HEK293T (cell line): Measurements from ENCODE around the gene FAM9C.

Source experiments
- CTCF ChIA-PET: fragments of 350-600 bp; formaldehyde crosslinking; extraction: SDS; loops from one replicate; lab custom pipeline; 2021; ENCODE audit warnings: antibody characterized with exemption, inconsistent platforms; lab: Yijun Ruan, JAX
- POLR2A ChIA-PET: fragments of 350-600 bp; formaldehyde crosslinking; extraction: SDS; loops from one replicate; lab custom pipeline; 2020; ENCODE audit warnings: antibody characterized with exemption, inconsistent platforms; lab: Yijun Ruan, JAX
- DNase-seq: peaks from one replicate; pipeline ENCODE4 v3.0.0; 2012; ENCODE audit warnings: mixed read lengths; ENCODE audit errors: extremely low spot score
- ARNT ChIP-seq: fragments of 450-650 bp; IDR thresholded peaks from 2 replicates; pipeline ENCODE4 v1.6.1; 2017; ENCODE audit warnings: mild to moderate bottlenecking
- BHLHE40 ChIP-seq: fragments of 450-650 bp; IDR thresholded peaks from 2 replicates; pipeline ENCODE4 v1.6.1; 2016; ENCODE audit warnings: mild to moderate bottlenecking, moderate library complexity, borderline replicate concordance
- CTBP1 ChIP-seq: fragments of 450-650 bp; IDR thresholded peaks from 2 replicates; pipeline ENCODE4 v1.6.1; 2016; ENCODE audit warnings: borderline replicate concordance
- ELF4 ChIP-seq: fragments of 450-650 bp; IDR thresholded peaks from 2 replicates; pipeline ENCODE4 v1.6.1; 2017; ENCODE audit warnings: antibody characterized with exemption
- FOXA1 ChIP-seq: fragments of 450-650 bp; IDR thresholded peaks from 2 replicates; pipeline ENCODE4 v1.6.1; 2016; ENCODE audit warnings: mild to moderate bottlenecking
- FOXK2 ChIP-seq: fragments of 450-650 bp; IDR thresholded peaks from 2 replicates; pipeline ENCODE4 v1.6.1; 2016; ENCODE audit warnings: mild to moderate bottlenecking
- FOXM1 ChIP-seq: fragments of 450-650 bp; IDR thresholded peaks from 2 replicates; pipeline ENCODE4 v1.6.1; 2017; ENCODE audit warnings: mild to moderate bottlenecking, borderline replicate concordance
- HDGF ChIP-seq: fragments of 450-650 bp; IDR thresholded peaks from 2 replicates; pipeline ENCODE4 v1.6.1; 2017; ENCODE audit warnings: antibody characterized with exemption, borderline replicate concordance
- L3MBTL2 ChIP-seq: fragments of 450-650 bp; conservative IDR thresholded peaks from 2 replicates; pipeline ENCODE4 v1.6.1; 2016; ENCODE audit warnings: mild to moderate bottlenecking
- LEF1 ChIP-seq: fragments of 450-650 bp; IDR thresholded peaks from 2 replicates; pipeline ENCODE4 v1.6.1; 2017; ENCODE audit warnings: mild to moderate bottlenecking, borderline replicate concordance
- NFRKB ChIP-seq: fragments of 450-650 bp; IDR thresholded peaks from 2 replicates; pipeline ENCODE4 v1.6.1; 2016; ENCODE audit warnings: mild to moderate bottlenecking, moderate library complexity
- PKNOX1 ChIP-seq: fragments of 450-650 bp; IDR thresholded peaks from 2 replicates; pipeline ENCODE4 v1.6.1; 2016
- SP1 ChIP-seq: fragments of 450-650 bp; IDR thresholded peaks from 2 replicates; pipeline ENCODE4 v1.6.1; 2017
- SUZ12 ChIP-seq: fragments of 450-650 bp; IDR thresholded peaks from 2 replicates; pipeline ENCODE4 v1.6.1; 2016; ENCODE audit warnings: mild to moderate bottlenecking
- TARDBP ChIP-seq: fragments of 450-650 bp; IDR thresholded peaks from 2 replicates; pipeline ENCODE4 v1.6.1; 2016
- ZNF384 ChIP-seq: fragments of 450-650 bp; IDR thresholded peaks from 2 replicates; pipeline ENCODE4 v1.6.1; 2016

The FAM9C gene

GRCh38 chrX:13051529-13052172, 7.2 kb upstream of the FAM9C start:
- no peak for DNase-seq
- ChIA-PET CTCF (no interaction called here), POLR2A (no interaction called here)
- TF ChIP-seq FOXK2 (no peak), ARNT (no peak), BHLHE40 (no peak), ELF4 (no peak), PKNOX1 (no peak), L3MBTL2 (no peak), TARDBP (no peak), ZNF384 (no peak), NFRKB (no peak), SP1 (no peak), CTBP1 (no peak), HDGF (no peak), FOXA1 (no peak)

DNA sequence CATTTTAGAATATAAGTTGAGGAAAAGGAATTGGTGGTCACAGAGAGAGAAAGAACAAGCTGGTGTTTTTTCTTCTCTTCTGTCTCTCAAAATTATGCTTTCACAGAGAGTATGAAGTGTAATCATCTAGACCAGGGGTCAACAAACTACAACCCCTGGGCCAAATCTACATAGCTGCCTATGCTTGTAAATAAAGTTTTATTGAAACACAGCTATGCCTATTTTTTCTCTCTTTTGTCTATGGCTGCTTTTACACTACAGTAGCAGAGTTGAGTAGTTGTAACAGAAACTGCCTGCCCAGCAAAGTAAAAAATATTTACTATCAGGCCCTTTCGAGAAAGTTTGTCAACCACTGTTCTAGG, 6.7 kb upstream of the FAM9C start:
- ChIA-PET CTCF (no interaction called here), POLR2A (no interaction called here)

GRCh38 chrX:13050151-13050550, 5.7 kb upstream of the FAM9C start:
- TF ChIP-seq FOXK2 = no peak
- TF ChIP-seq BHLHE40 = no peak
- no peak for TF ChIP-seq NFRKB
- no peak for TF ChIP-seq FOXA1
- TF ChIP-seq ELF4 = no peak
- no peak for TF ChIP-seq L3MBTL2
- TF ChIP-seq SP1 = no peak
- TF ChIP-seq CTBP1 = no peak
- TF ChIP-seq SUZ12 = no peak
- no peak for DNase-seq
- CTCF ChIA-PET = interaction anchor here (0.6 kb wide), 1 partner anchor 27 kb away, joined by 4 read pairs; no protein-coding TSS in a partner anchor
- POLR2A ChIA-PET = no interaction called here

More for the DNA sequence above, 6.7 kb upstream of the FAM9C start:
- TF ChIP-seq HDGF (no peak), L3MBTL2 (no peak), ZNF384 (no peak), BHLHE40 (no peak), FOXK2 (no peak), FOXM1 (no peak), CTBP1 (no peak), LEF1 (no peak), SUZ12 (no peak), NFRKB (no peak), ELF4 (no peak), FOXA1 (no peak), TARDBP (no peak)
- DNase-seq = no peak

DNA sequence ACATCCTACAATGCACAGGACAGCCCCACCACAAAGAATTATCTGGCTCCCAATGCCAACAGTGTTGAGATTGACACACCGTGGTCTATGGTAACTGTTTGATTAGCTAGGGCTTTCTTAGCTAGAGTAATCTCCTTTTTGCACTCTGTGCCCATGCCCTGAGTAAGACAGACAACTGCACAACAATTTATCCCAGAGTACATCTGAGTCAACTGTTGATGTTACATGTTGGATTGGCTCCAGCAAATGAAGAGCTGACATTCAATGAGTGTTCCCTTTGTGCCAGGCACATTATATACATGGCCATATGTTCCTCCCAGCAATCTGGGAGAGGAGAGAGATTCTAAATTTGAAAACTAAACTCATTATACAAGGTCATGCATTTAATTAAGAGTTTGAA, 3.9 kb upstream of the FAM9C start:
- TF ChIP-seq SP1 = no peak
- TF ChIP-seq L3MBTL2 = no peak
- no peak for TF ChIP-seq ZNF384
- no peak for TF ChIP-seq FOXM1
- ChIA-PET CTCF (no interaction called here), POLR2A (no interaction called here)
- no peak for DNase-seq

DNA sequence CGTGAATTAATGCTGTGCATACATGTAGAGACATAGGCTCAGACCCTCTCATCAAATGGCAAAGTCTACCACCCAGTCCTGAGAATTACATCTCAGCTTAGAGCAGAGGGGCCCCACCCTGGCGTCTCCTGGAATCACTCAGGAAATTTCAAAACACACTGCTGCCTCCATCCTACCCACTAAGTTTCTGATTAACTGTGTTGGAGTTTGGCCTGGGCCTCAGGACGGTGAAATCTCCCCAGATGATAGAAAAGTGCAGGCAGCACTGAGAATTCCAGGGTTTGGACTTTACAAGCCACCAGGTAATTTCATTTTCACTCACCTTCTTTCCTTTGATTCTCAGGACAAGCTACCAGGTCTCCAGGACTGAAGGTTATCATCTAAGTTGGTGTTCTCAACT, 3.3 kb upstream of the FAM9C start:
- POLR2A ChIA-PET = no interaction called here
- DNase-seq = no peak
- CTCF ChIA-PET = no interaction called here
- TF ChIP-seq BHLHE40 = no peak

DNA sequence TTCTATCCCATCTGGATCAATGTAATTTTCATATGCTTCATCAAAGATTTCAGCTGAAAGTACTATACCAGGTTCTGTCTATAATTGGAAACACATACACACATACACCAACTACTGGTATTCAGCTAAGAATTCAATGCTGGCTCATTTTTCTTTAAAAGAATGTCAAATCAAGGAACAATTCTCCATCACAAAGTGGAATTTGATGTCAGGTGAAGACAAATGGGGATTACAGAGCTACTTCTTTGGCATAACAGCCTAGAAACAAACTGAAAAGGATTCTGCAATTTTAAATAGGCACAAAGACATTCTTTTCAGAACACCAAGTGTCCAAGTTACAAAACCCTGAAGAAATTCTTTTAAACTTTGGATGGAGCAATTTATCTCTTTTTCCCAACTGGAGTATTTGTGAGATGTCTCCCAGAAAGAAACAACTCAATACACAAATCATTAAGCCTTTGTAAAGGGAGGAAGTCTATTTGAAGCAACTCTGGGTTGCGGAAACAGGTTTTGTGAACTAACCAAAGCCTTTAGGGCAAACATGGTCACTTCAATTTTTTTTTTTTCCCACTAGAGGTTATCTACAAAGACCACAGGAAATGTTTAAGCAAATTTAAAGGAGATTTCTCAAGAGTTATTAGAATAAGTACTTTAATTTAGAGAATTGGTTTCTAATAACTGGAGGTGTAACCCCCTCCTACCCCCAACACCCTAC, 1.9 kb upstream of the FAM9C start:
- ChIA-PET POLR2A (no interaction called here), CTCF (no interaction called here)
- no peak for DNase-seq
- TF ChIP-seq HDGF (no peak), TARDBP (no peak), PKNOX1 (no peak), SP1 (no peak), FOXK2 (no peak), L3MBTL2 (no peak), FOXA1 (no peak), LEF1 (no peak), SUZ12 (no peak), NFRKB (no peak), CTBP1 (no peak), ARNT (no peak), ELF4 (no peak)

DNA sequence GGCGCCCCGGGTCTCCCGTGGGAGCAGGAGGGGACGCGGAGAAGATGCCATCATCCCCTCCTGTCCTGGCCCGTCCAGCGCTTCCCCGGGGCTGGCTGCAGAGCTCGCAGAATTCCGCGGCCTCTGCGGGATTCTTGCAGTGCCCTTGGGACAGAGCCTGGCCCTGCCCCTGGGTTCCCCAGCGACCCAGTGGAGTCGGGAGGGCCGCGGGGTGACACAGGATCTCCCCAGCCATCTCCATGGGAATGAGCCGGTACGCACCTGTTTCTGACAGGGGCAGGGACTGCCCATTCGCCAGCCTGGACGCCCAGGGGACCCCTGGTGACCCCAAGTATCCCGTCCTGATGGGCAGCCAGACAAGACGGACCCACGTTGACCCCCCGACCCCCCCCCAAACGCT, 482 bp downstream of the FAM9C start:
- DNase-seq = no peak
- no peak for TF ChIP-seq LEF1
- ChIA-PET POLR2A (no interaction called here), CTCF (no interaction called here)

DNA sequence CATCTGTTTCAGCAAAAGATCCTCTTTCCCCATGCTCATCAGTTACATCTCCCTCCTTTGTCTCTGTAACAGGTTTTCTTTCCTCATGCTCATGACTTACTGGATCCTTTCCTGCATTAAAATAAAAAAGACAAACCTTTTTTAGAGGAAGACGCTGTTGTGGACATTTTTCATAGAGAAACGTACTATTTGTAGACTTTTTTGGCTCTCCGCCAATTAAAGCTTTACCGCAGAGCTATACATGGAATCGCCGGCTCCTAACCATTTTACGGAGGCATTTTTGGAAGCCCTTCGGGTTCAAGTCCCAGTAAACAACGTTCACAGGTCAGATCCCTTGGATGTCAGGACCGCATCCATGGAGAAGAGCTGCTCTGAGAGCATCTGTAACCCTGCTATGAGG, 1.3 kb downstream of the FAM9C start:
- TF ChIP-seq FOXK2 (no peak), TARDBP (no peak), NFRKB (no peak), ZNF384 (no peak), L3MBTL2 (no peak), HDGF (no peak), ARNT (no peak), ELF4 (no peak), BHLHE40 (no peak), PKNOX1 (no peak), LEF1 (no peak), FOXM1 (no peak), CTBP1 (no peak), SP1 (no peak), FOXA1 (no peak), SUZ12 (no peak)
- no peak for DNase-seq
- ChIA-PET POLR2A (no interaction called here), CTCF (no interaction called here)
